Fibroblast of lung (primary cell): ENCODE results near the gene BCAS3. TPM values are rescaled to one million over a fixed set of nuclear protein-coding genes. Genes with fewer than 3 reads are reported as not detected.
A peak's percentile ranks its signal among the peaks of the same experiment; 100 is the strongest.

Experiments
- DNase-seq, 2 donors: peaks; one replicate each; pipeline versions ENCODE4 v3.0.0 to v3.0.0-alpha.2; 2010; ENCODE audit warnings: low read depth in 2 of 2
- H2AFZ ChIP-seq: 2 replicates; pipeline ENCODE4 v1.5.1; 2012; ENCODE audit warnings: low read length, control low read depth, inconsistent platforms
- H3K27ac ChIP-seq: 2 replicates; pipeline ENCODE4 v1.5.1; 2011; ENCODE audit warnings: low read length, control low read depth; ENCODE audit not compliant: insufficient read depth
- H3K27me3 ChIP-seq: 2 replicates; pipeline ENCODE4 v1.5.1; 2011; ENCODE audit warnings: mild to moderate bottlenecking, low read length; ENCODE audit not compliant: control insufficient read depth, insufficient read depth
- H3K36me3 ChIP-seq: 2 replicates; pipeline ENCODE4 v1.5.1; 2011; ENCODE audit warnings: low read length; ENCODE audit not compliant: control insufficient read depth, insufficient read depth
- H3K4me1 ChIP-seq: 2 replicates; pipeline ENCODE4 v1.5.1; 2011; ENCODE audit warnings: low read length; ENCODE audit not compliant: control insufficient read depth, insufficient read depth; ENCODE audit errors: extremely low read depth
- H3K4me2 ChIP-seq: 2 replicates; pipeline ENCODE4 v1.5.1; 2011; ENCODE audit warnings: low read length, control low read depth; ENCODE audit not compliant: insufficient read depth; ENCODE audit errors: extremely low read depth
- H3K4me3 ChIP-seq, 4 experiments: fragments of 200-600 bp in 1 of 4; sonication (generic) in 1 of 4; replicated peaks in 1 of 4; 2 replicates each; pipeline ENCODE4 v1.5.1; 2011 to 2016; ENCODE audit warnings: low read length in 4 of 4, low read depth in 3 of 4, mild to moderate bottlenecking in 3 of 4, control low read depth in 2 of 4, inconsistent platforms in 1 of 4, mixed read lengths in 1 of 4; ENCODE audit not compliant: insufficient read depth in 1 of 4; ENCODE audit errors: control extremely low read depth in 1 of 4
- H3K79me2 ChIP-seq: 2 replicates; pipeline ENCODE4 v1.5.1; 2012; ENCODE audit warnings: mild to moderate bottlenecking, low read length, inconsistent platforms; ENCODE audit not compliant: control insufficient read depth, insufficient read depth
- H3K9ac ChIP-seq: 2 replicates; pipeline ENCODE4 v1.5.1; 2011; ENCODE audit warnings: mild to moderate bottlenecking, low read length, control low read depth; ENCODE audit not compliant: insufficient read depth
- H3K9me3 ChIP-seq: 2 replicates; pipeline ENCODE4 v1.5.1; 2012; ENCODE audit warnings: low read depth, low read length; ENCODE audit not compliant: control insufficient read depth, insufficient read depth
- H4K20me1 ChIP-seq: 2 replicates; pipeline ENCODE4 v1.5.1; 2011; ENCODE audit warnings: low read length; ENCODE audit not compliant: control insufficient read depth, insufficient read depth; ENCODE audit errors: extremely low read depth
- EZH2 ChIP-seq: IDR thresholded peaks from 2 replicates; pipeline ENCODE4 v1.5.1; 2012; ENCODE audit warnings: low read length, control low read depth, mild to moderate bottlenecking; ENCODE audit errors: missing control alignments
- polyA plus RNA-seq, 2 donors: library from polyadenylated mRNA; depleted of rRNA in 1 of 2; stranded (reverse) in 1 of 2; unstranded in 1 of 2; fragments of >200 nt; gene quantifications; 2 replicates each; pipeline ENCODE4 v1.2.1, GENCODE V29; 2011 to 2012; ENCODE audit warnings: missing spikeins in 1 of 2
- total RNA-seq: library from RNA; depleted of rRNA; stranded (reverse); fragments of >200 nt; gene quantifications from 2 replicates; pipeline ENCODE4 v1.2.1, GENCODE V29; 2014
- TF ChIP-seq, protein P1 (sequence below), 2 donors: IDR thresholded peaks in 1 of 2; conservative IDR thresholded peaks in 1 of 2; 1 replicate in 1 of 2; 2 replicates in 1 of 2; pipeline ENCODE4 v1.5.1; 2011 to 2012; ENCODE audit warnings: low read length in 2 of 2, control low read depth in 1 of 2, inconsistent platforms in 1 of 2, low read depth in 1 of 2, mild to moderate bottlenecking in 1 of 2

Gene BCAS3
- total and polyA plus RNA-seq, 2 donors (not counting 1 experiment from before 2014, with no cell fraction given) = 9.9 to 43.6 TPM

GRCh38 chr17:60902399-60902798 lies 224.7 kb downstream of the BCAS3 start:
- H3K79me2 ChIP-seq = no peaks in the 10 kb centered on the region
- H4K20me1 ChIP-seq = no peaks in the 10 kb centered on the region
- H3K4me3 ChIP-seq = peak overlapping the region in 2 of 4 experiments; percentile 6 to 25
- peak overlapping the region; percentile 58 for H3K27ac ChIP-seq
- H3K36me3 ChIP-seq = no peaks in the 10 kb centered on the region
- no peak overlapping the region for H3K9ac ChIP-seq
- no peaks in the 10 kb centered on the region for H3K9me3 ChIP-seq
- H3K4me2 ChIP-seq = peak overlapping the region; percentile 86
- peak; percentile 41 to 59 for DNase-seq
- no peaks in the 10 kb centered on the region for H3K4me1 ChIP-seq
- no peaks in the 10 kb centered on the region for H3K27me3 ChIP-seq
- TF ChIP-seq, protein P1, sequence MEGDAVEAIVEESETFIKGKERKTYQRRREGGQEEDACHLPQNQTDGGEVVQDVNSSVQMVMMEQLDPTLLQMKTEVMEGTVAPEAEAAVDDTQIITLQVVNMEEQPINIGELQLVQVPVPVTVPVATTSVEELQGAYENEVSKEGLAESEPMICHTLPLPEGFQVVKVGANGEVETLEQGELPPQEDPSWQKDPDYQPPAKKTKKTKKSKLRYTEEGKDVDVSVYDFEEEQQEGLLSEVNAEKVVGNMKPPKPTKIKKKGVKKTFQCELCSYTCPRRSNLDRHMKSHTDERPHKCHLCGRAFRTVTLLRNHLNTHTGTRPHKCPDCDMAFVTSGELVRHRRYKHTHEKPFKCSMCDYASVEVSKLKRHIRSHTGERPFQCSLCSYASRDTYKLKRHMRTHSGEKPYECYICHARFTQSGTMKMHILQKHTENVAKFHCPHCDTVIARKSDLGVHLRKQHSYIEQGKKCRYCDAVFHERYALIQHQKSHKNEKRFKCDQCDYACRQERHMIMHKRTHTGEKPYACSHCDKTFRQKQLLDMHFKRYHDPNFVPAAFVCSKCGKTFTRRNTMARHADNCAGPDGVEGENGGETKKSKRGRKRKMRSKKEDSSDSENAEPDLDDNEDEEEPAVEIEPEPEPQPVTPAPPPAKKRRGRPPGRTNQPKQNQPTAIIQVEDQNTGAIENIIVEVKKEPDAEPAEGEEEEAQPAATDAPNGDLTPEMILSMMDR (conservative IDR thresholded peaks at IDR 0.05 in 1 of 2, IDR thresholded peaks at IDR 0.05 in 1 of 2; ENCODE audit: low read depth in 1 of 2, low read length in 2 of 2) = no peak
- TF ChIP-seq EZH2 = no peak
- H2AFZ ChIP-seq = peak overlapping the region; percentile 17

DNA sequence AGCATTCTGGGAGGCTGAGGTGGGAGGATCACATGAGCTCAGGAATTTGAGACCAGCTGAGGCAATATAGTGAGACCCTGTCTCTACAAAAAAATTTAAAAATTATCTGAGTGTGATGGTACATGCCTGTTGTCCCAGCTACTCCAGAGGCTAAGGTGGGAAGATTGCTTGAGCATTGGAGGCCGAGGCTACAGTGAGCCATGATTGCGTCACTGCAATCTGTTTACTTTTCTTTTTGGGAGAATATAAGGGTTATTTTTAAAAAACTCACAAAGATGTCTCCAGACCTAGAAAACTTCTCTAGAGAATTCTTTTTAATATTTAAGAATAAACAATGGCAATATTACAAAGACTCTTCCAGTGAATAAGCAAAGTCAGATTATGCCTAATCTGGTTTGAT lies 226.9 kb downstream of the BCAS3 start:
- Histone ChIP-seq H3K27me3 (no peaks in the 10 kb centered on the region), H3K36me3 (no peaks in the 10 kb centered on the region), H2AFZ (no peak overlapping the region), H3K27ac (no peak overlapping the region), H3K9me3 (no peaks in the 10 kb centered on the region), H3K4me3 (no peak overlapping the region), H4K20me1 (no peaks in the 10 kb centered on the region), H3K4me1 (no peaks in the 10 kb centered on the region), H3K79me2 (no peaks in the 10 kb centered on the region), H3K4me2 (no peak overlapping the region), H3K9ac (no peak overlapping the region)
- DNase-seq = no peak
- TF ChIP-seq, protein P1 (conservative IDR thresholded peaks at IDR 0.05 in 1 of 2, IDR thresholded peaks at IDR 0.05 in 1 of 2; ENCODE audit: low read depth in 1 of 2, low read length in 2 of 2) = no peak
- no peak for TF ChIP-seq EZH2

DNA sequence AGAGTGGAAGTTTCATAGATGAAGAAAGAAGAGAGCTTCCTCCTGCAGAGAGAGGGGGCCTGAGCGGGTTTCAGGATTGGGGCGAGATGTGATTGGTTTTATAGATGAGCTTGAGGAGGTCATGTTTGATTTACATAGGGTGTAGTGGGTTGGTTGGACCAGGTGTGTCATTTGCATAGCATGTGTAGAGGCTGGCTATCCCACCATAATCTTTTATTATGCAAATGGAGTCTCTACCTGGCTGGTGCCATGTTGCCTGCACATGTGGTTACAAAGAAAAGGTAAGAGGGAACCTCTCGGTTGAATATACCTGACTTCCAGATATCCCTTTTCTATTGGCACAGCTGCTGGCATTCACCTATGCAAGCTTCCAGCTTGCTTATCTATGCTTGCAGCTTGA lies 228.1 kb downstream of the BCAS3 start:
- Histone ChIP-seq H3K4me3 (no peak overlapping the region), H3K4me2 (no peak overlapping the region), H3K4me1 (no peaks in the 10 kb centered on the region), H3K9me3 (no peaks in the 10 kb centered on the region), H3K9ac (no peak overlapping the region), H3K36me3 (no peaks in the 10 kb centered on the region), H3K27me3 (no peaks in the 10 kb centered on the region), H3K27ac (no peak overlapping the region), H2AFZ (no peak overlapping the region), H4K20me1 (no peaks in the 10 kb centered on the region), H3K79me2 (no peaks in the 10 kb centered on the region)
- no peak for DNase-seq
- TF ChIP-seq, protein P1 (conservative IDR thresholded peaks at IDR 0.05 in 1 of 2, IDR thresholded peaks at IDR 0.05 in 1 of 2; ENCODE audit: low read depth in 1 of 2, low read length in 2 of 2) = no peak
- no peak for TF ChIP-seq EZH2
